Measurements from ENCODE around the gene TAF11L10. TPM values are rescaled to one million over a fixed set of nuclear protein-coding genes. Genes with fewer than 3 reads are reported as not detected.
"Not testable (repeated sequence)": the region's sequence is repeated elsewhere in the genome, so short reads cannot be mapped to it uniquely, and the experiment has no call there.

TAF11L10 gene
- total and polyA plus RNA-seq, 10 of the 15 experiments (the other 5 are each of a cell fraction or from before 2014, with no cell fraction given), result not detected

GRCh38 chr5:17614872-17615605 is 17.4 kb upstream of the TAF11L10 start (continued):
- TF ChIP-seq RCOR1 (conservative IDR thresholded peaks at IDR 0.05; ENCODE audit: low read depth, low read length) (no peak), BCL11A (IDR thresholded peaks at IDR 0.05; ENCODE audit: low read depth, low read length) (no peak), E2F4 (IDR thresholded peaks at IDR 0.05; ENCODE audit: low read depth, low read length) (no peak), HDAC2 (IDR thresholded peaks at IDR 0.05) (no peak), ZNF24 (IDR thresholded peaks at IDR 0.05) (no peak)

- POLR2A ChIA-PET; H3K36me3 ChIP-seq (ENCODE audit: control insufficient read depth in 2 of 2, insufficient read depth in 2 of 2, low read length in 1 of 2); H3K9ac ChIP-seq (ENCODE audit: control insufficient read depth, insufficient read depth, low read length); H3K27me3 ChIP-seq (replicated peaks in 1 of 2; ENCODE audit: control insufficient read depth in 2 of 2, insufficient read depth in 2 of 2, low read length in 1 of 2); H2AFZ ChIP-seq (ENCODE audit: control insufficient read depth, low read depth, low read length); H3K4me2 ChIP-seq (ENCODE audit: control insufficient read depth, insufficient read depth); in situ Hi-C loops (cut with MboI); H3K79me2 ChIP-seq (ENCODE audit: control insufficient read depth, insufficient read depth, low read length); H3K4me3 ChIP-seq; SMC1A ChIA-PET (ENCODE audit: uncharacterized antibody, unreplicated experiment); BruUV-seq (replicated peaks); H4K20me1 ChIP-seq (ENCODE audit: control insufficient read depth, insufficient read depth); FAIRE-seq; ATAC-seq; H3K4me1 ChIP-seq (ENCODE audit: control insufficient read depth, insufficient read depth, low read length); H3K27ac ChIP-seq (ENCODE audit: control insufficient read depth, insufficient read depth); intact Hi-C loops (cut with micrococcal nuclease; ENCODE audit: unreplicated experiment); DNase-seq (ENCODE audit: low read depth, low spot score); H3K9me3 ChIP-seq (replicated peaks; ENCODE audit: control insufficient read depth, insufficient read depth, low read length): not testable (repeated sequence)
- CTCF ChIA-PET, result interaction anchor here (0.6 kb wide), 1 partner anchor 394 kb away, joined by 3 read pairs; no protein-coding TSS in a partner anchor
- RAD21 ChIA-PET (ENCODE audit: unreplicated experiment), result interaction anchor here (1.6 kb wide), 1 partner anchor 394 kb away, joined by 3 read pairs; no protein-coding TSS in a partner anchor
- WGBS (ENCODE audit: insufficient coverage, insufficient replicate concordance, low lambda C conversion rate, missing lambda C conversion rate), result 38% methylated on average over 2 of the region's 2 CpGs
Observed at GRCh38 chr5:17610092-17610491, 12.5 kb upstream of the TAF11L10 start, which contains the start of gene TAF11L12. Gene TAF11L12 (plus strand): TSS chr5:17610392.

GRCh38 chr5:17607461-17607860 is 9.8 kb upstream of the TAF11L10 start:
- RAD21 ChIA-PET (ENCODE audit: unreplicated experiment); ATAC-seq; H3K4me2 ChIP-seq (ENCODE audit: control insufficient read depth, insufficient read depth); H3K36me3 ChIP-seq (ENCODE audit: control insufficient read depth in 2 of 2, insufficient read depth in 2 of 2, low read length in 1 of 2); H2AFZ ChIP-seq (ENCODE audit: control insufficient read depth, low read depth, low read length); SMC1A ChIA-PET (ENCODE audit: uncharacterized antibody, unreplicated experiment); H3K79me2 ChIP-seq (ENCODE audit: control insufficient read depth, insufficient read depth, low read length); in situ Hi-C loops (cut with MboI); H3K4me1 ChIP-seq (ENCODE audit: control insufficient read depth, insufficient read depth, low read length); intact Hi-C loops (cut with micrococcal nuclease; ENCODE audit: unreplicated experiment); H3K27me3 ChIP-seq (replicated peaks in 1 of 2; ENCODE audit: control insufficient read depth in 2 of 2, insufficient read depth in 2 of 2, low read length in 1 of 2); POLR2A ChIA-PET; H3K4me3 ChIP-seq; H3K9ac ChIP-seq (ENCODE audit: control insufficient read depth, insufficient read depth, low read length); BruUV-seq (replicated peaks); FAIRE-seq; DNase-seq (ENCODE audit: low read depth, low spot score); H3K9me3 ChIP-seq (replicated peaks; ENCODE audit: control insufficient read depth, insufficient read depth, low read length); CTCF ChIA-PET; H3K27ac ChIP-seq (ENCODE audit: control insufficient read depth, insufficient read depth); H4K20me1 ChIP-seq (ENCODE audit: control insufficient read depth, insufficient read depth): not testable (repeated sequence)
- WGBS (ENCODE audit: insufficient coverage, insufficient replicate concordance, low lambda C conversion rate, missing lambda C conversion rate), result 51% methylated on average over 4 of the region's 4 CpGs
